HG02981 (cell line): ENCODE results near the gene ADK.
"Not testable (repeated sequence)": the region's sequence is repeated elsewhere in the genome, so short reads cannot be mapped to it uniquely, and the experiment has no call there.

Source experiments
- ATAC-seq: cut with Tn5 transposase; IDR thresholded peaks from one replicate; pipeline ENCODE4 v1.9.1; 2021; ENCODE audit warnings: mild to moderate bottlenecking, moderate library complexity; ENCODE audit not compliant: unreplicated experiment

Gene ADK

GRCh38 chr10:74140553-74140952 is 10.5 kb upstream of the ADK start:
- ATAC-seq = no peak

- ATAC-seq = no peak
Observed at GRCh38 chr10:74145133-74145532, 5.9 kb upstream of the ADK start.

- ATAC-seq = not testable (repeated sequence)
Observed at GRCh38 chr10:74146980-74147379, 4.0 kb upstream of the ADK start.

GRCh38 chr10:74150204-74150989 is 624 bp upstream of the ADK start, which contains the start of gene AP3M1:
Gene AP3M1, minus strand, starts transcription at chr10:74150828. Its CDS starts 12,449 bp downstream, at chr10:74138379.
- peak; percentile 41 for ATAC-seq

- no peak for ATAC-seq
Observed at GRCh38 chr10:74151879-74152722, 1.1 kb downstream of the ADK start.

DNA sequence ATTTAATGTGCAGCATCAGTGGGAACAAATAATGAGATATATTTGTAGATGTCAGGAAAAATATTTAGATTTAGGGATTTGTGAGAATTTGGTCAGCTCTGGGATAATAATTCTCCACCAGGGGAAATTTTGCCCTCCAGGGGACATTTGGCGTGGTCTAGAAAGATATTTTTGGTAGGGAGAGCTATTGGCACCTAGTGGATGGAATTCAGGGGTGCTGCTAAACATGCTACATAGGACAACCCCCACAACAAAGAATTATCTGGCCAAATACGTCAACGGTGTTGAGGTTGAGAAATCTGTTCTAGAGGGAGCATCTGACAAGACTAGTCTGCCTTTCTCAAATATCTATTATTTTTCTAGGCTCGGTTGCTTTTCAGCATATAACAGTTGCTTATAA is 2.1 kb downstream of the ADK start:
- ATAC-seq = no peak

DNA sequence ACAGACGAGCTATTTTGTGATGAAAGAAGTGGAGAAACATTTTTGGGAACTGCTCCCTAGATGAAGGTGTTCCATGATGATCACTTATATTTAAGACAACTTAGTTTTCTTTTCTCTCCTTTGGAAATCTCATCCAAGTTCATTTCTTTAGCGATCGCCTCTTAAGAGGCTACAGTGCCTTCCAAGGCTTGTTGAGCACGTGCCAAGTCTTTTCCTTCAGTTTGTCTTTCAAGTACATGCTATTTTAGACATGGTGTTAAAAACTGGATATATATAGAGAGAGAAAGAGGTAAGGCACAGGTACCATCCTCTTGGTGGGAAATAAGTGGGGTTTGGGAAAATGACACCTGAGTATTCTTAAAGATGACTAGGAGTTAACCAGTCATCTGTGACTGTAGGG is 2.7 kb downstream of the ADK start:
- ATAC-seq = no peak

GRCh38 chr10:74156919-74157289 is 5.9 kb downstream of the ADK start:
- ATAC-seq = no peak

DNA sequence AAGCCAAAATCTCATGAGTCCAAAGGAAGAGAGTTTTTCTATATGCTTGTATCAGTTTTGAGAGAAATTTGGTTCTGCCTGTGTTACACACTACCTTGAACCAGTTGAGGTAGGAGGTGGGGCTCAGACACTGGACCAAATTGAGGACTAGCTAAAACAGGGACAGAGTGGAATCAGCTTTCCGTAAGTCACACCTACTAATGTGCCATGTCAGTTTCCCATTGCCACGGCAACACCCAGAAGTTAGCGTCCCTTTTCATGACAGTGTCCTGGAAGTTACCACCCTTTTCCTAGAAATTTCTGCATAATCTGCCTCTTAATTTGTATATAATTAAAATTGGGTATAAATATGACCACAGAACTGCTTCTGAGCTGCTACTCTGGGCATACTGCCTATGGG is 9.0 kb downstream of the ADK start:
- ATAC-seq = no peak

DNA sequence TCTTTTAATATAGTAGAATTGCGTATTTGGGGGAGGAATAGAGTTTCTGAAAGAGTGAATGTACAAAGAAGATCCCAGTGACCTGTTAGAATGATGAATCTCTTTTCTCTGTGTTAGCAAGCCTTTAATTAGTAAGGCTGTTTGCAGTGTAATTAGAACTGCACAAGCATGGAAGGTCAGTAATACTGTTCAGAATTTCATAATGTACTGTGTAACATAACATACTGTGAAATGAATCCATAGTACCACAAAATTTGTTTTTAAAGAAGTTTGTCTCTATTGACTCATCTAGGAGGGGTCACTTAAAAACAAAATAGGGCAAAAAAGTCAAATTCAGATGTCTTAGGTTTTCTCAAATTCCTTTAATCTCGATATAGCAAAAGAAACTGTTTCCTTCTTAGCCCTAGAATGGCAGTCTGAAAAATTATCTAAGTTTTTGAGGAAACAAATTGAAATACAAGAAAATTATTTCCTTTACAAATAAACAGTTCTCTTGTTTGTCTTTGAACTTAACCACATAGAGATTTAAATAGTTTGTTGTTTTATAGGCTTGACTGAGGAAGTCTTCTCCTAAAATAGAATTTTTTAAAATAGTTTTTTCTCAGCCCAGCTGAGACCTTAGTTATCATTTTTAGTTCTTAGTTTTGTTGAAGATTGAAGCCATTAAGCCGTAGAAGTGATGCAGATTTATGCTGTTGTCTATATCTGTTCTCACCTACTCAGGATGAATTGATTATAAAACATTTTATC is 12.5 kb downstream of the ADK start:
- no peak for ATAC-seq

- ATAC-seq = no peak
Observed at GRCh38 chr10:74164716-74165529, 13.9 kb downstream of the ADK start.

GRCh38 chr10:74165530-74165901 is 14.5 kb downstream of the ADK start:
- ATAC-seq = no peak

DNA sequence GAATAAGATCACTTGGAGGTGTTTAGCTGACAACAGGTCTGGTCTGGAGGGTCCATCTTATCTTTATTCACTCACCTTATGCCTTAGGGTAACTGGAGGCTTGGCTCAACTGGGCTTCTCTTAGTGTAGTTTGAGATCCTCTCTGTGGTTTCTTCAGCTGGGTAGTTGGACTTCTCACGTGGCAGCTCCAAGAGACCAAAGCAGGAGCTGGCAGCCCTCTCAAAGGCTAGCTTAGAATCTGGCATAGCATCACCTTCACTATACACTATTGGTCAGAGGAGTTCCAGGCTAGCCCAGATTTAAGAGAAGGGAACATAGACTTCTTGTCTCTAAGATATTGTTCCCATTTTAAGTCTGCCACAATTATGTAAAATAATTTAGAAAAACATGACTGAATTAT is 16.4 kb downstream of the ADK start:
- ATAC-seq = no peak

GRCh38 chr10:74171625-74172024 is 20.6 kb downstream of the ADK start:
- ATAC-seq = no peak

DNA sequence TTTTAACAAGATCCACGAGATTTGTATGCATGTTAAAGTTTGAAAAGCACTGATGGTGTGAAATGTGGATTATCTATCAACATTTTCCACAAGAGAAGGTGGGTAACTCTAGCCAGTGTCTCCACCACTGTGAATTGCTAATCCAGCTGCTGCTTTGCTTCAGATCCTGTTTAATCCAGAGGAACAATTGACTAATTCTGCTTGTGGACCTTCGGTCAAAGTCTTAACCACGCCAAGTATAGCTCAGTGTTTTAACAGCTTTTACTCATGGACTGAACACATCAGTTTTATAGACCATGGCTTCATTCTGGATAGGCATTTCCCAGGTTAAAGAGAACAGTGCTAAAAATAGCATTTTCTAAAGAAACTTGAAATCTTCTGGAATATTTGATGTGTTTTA is 23.5 kb downstream of the ADK start:
- ATAC-seq = no peak

DNA sequence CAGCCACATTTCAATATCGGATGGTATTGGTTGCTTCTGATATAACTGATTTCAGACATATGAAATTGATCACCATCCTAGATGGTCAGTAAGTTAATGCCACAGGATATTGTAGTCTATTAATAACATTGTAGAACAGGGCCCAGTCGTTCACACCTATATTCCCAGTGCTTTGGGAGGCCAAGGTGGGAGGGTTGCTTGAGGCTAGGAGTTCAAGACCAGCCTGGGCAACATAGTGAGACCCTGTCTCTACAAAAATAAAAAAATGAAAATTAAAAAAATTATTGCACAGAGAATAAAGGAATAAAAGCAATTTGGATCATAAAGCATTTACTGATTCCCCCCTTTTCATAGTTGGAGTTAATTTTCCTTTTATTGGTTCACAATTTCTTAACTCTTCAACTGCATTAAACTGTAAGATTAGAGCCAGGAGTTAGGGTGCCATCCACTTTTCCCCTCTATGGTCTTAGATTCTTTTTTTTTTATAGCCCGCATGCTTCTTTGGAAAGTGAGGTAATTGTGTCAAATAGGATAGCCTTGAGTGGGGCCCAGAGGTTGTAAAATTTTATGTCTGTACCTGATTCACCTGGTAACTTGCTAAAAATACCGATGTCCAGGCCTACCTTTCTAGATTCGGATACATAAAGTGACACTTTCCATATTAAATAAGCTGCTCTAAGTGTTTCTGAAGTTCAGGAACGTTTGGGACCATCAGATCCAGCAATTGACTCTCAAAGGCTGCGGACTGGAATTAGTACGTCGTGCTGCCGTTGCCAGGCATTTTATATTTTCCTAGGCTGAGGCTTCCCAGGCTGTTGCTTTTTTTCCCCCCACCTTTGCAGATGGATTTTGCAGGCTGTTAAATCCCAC is 24.7 kb downstream of the ADK start:
- no peak for ATAC-seq

GRCh38 chr10:74176380-74177139 is 25.5 kb downstream of the ADK start:
- peak; percentile 89 for ATAC-seq

- no peak for ATAC-seq
Observed at GRCh38 chr10:74177140-74177677, 26.2 kb downstream of the ADK start.
